GM12891 (cell line): Measurements from ENCODE around the gene SNAPC2. TPM values are rescaled to one million over a fixed set of nuclear protein-coding genes. Genes with fewer than 3 reads are reported as not detected.
A peak's percentile ranks its signal among the peaks of the same experiment; 100 is the strongest.

ENCODE experiments used
- DNase-seq: peaks from one replicate; pipeline ENCODE4 v3.0.0; 2011; ENCODE audit warnings: low spot score; ENCODE audit not compliant: insufficient read length
- FAIRE-seq: peaks from 2 replicates; lab custom pipeline; 2011; peaks lifted over from hg19 to GRCh38; lab: Jason Lieb, UNC
- PAX5 ChIP-seq: IDR thresholded peaks from 2 replicates; pipeline ENCODE4 v1.6.1; 2011; ENCODE audit warnings: low read length, moderate library complexity, mild to moderate bottlenecking; ENCODE audit not compliant: insufficient read depth, severe bottlenecking
- POLR2A ChIP-seq: IDR thresholded peaks from 2 replicates; pipeline ENCODE4 v1.6.1; 2011; ENCODE audit warnings: low read depth, low read length, control low read depth
- POLR2AphosphoS5 ChIP-seq: IDR thresholded peaks from 2 replicates; pipeline ENCODE4 v1.6.1; 2011; ENCODE audit warnings: low read depth, low read length, control low read depth
- POU2F2 ChIP-seq: IDR thresholded peaks from 2 replicates; pipeline ENCODE4 v1.6.1; 2011; ENCODE audit warnings: low read depth, mild to moderate bottlenecking, control low read depth, low read length, moderate library complexity
- SPI1 ChIP-seq: IDR thresholded peaks from 2 replicates; pipeline ENCODE4 v1.6.1; 2011; ENCODE audit warnings: low read depth, low read length, control low read depth
- TAF1 ChIP-seq: IDR thresholded peaks from 2 replicates; pipeline ENCODE4 v1.6.1; 2011; ENCODE audit warnings: low read depth, low read length, control low read depth
- polyA plus RNA-seq: library from polyadenylated mRNA; unstranded; fragments of >200 nt; gene quantifications from one replicate; pipeline ENCODE4 v1.2.1, GENCODE V29; 2012; ENCODE audit warnings: low read depth, missing spikeins, inconsistent platforms; ENCODE audit not compliant: missing spikeins

The SNAPC2 gene, protein sequence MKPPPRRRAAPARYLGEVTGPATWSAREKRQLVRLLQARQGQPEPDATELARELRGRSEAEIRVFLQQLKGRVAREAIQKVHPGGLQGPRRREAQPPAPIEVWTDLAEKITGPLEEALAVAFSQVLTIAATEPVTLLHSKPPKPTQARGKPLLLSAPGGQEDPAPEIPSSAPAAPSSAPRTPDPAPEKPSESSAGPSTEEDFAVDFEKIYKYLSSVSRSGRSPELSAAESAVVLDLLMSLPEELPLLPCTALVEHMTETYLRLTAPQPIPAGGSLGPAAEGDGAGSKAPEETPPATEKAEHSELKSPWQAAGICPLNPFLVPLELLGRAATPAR
- polyA plus RNA-seq: 11.2 TPM

DNA sequence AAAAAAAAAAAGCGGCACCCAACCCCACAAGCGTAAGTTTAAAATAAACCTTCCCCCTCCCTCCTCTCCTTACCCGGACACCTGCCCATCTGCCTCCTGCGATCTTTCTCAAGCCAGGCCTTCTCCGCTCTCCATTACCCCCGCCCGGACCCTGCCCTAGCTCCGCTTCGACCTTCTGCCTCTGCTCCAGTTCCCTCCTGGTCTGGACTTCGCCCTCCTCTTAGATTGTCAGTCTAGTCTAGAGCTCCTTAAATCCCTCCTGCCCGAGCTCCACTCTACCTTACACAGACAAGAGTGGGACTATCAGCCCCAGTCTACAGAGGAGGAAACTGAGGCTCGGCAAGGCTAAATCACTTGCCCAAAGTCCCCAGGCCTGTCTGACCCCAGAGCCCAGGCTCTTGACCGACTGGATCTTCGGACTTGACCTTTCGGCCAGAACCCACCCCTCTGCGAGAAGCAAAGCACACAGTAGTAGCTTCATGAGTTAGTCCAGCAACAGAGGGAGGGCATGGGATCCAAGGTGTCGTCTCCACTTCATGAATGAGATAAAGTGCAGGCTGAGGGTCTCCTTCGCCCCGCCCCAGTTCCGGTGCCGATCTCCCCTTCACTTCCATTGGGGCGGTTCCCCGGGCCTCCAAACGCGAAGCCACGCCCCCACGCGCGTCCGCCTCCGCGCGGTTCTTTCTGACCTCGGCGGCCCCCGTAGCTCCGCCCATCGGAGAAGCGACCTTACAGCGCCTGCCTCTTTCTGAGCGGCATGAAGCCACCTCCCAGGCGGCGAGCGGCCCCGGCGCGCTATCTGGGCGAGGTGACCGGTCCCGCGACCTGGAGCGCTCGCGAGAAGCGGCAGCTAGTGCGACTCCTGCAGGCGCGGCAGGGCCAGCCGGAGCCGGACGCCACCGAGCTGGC, at the start of gene SNAPC2:
TSS of gene SNAPC2 (plus strand) at position 729 of the 909 bp plus-strand sequence. CDS start at position 758, 29 bp downstream.
- peak; percentile 93 for DNase-seq
- no peak for TF ChIP-seq POU2F2
- no peak for TF ChIP-seq TAF1
- TF ChIP-seq PAX5: no peak
- no peak for TF ChIP-seq POLR2A
- TF ChIP-seq SPI1: no peak
- TF ChIP-seq POLR2AphosphoS5: no peak
- FAIRE-seq: no peak

DNA sequence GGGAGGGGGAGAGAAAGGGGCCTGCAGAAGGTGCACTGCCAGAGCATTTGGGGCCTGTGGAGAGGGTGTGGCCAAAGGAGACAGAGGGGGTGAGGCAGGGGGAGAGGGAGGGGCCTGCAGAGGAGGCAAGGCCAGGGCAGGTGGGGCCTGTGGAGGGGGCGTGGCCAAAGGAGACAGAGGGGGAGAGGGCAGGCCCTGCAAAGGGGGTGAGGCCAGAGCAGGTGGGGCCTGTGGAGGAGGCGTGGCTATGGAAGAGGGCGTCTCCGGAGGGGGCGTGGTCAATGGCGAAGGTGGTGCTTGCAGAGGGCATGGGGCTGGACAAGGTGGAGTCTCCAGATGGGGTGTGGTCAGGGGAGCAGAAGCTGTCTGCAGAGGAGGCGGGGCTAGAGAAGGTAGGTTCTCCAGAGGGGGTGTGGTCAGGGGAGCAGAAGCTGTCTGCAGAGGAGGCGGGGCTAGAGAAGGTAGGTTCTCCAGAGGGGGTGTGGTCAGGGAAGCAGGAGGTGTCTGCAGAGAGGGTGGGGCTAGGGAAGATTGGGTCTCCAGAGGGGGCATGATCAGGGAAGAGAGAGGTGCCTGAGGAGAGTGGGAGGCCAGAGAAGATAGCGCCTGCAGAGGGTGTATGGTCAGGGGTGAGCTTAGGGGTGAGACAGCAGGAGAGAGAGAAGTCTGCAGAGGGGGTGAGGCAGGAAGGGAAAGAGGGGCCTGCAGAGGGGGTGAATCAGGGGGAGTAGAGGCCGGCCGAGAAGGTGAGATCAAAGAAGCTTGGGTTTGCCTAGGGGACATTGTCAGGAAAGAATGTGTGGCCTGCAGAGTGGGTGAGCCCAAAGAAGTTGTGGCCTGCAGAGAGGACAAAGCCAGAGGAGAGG, 49.3 kb upstream of the SNAPC2 start:
- no peak for TF ChIP-seq POLR2AphosphoS5
- no peak for TF ChIP-seq SPI1
- no peak for TF ChIP-seq POLR2A
- no peak for TF ChIP-seq TAF1
- TF ChIP-seq POU2F2: no peak
- TF ChIP-seq PAX5: no peak
- FAIRE-seq: peak; percentile 71
- DNase-seq: no peak

DNA sequence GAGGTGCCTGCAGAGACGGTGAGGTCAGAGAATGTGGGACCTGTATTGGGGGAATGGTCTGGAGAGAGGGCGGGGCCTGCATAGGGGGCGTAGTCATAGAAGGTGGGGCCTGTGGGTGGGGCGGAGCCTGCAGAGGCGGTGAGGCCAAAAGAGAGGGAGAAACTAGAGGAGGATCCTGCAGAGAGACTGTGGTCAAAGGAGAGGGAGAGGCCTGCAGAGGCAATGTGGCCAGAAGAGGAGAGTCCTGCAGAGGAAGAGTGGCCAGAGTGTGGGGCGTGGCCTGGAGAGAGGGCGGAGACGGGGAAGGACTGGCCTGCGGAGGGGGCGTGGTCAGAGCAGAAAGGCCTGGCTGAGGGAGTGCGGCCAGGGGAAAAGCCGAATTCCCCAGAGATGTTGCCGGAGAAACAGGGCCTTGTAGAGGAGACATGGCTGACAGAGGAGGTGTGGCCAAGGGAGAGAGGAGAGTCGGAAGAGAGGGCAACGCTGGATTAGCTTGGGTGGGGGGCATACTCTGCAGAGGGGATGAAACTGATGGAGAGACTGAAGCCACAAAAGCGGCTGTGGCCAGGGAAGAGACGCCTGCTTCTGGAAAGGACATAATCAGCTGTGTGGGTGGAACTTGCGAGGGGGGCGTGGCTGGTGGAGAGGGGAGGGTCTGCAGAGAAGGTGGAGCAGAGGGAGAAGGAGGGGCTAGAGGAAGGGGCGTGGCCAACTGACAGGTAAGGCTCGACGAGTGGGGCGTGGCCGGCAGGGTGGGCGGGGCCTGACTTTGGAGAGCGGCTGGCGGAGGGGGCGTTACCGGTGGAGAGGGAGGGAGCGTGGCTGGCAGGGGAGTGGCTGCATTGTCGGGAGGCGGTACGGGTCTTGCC, 48.5 kb upstream of the SNAPC2 start:
- FAIRE-seq (peak; percentile 92), DNase-seq (no peak)
- no peak for TF ChIP-seq POLR2AphosphoS5

DNA sequence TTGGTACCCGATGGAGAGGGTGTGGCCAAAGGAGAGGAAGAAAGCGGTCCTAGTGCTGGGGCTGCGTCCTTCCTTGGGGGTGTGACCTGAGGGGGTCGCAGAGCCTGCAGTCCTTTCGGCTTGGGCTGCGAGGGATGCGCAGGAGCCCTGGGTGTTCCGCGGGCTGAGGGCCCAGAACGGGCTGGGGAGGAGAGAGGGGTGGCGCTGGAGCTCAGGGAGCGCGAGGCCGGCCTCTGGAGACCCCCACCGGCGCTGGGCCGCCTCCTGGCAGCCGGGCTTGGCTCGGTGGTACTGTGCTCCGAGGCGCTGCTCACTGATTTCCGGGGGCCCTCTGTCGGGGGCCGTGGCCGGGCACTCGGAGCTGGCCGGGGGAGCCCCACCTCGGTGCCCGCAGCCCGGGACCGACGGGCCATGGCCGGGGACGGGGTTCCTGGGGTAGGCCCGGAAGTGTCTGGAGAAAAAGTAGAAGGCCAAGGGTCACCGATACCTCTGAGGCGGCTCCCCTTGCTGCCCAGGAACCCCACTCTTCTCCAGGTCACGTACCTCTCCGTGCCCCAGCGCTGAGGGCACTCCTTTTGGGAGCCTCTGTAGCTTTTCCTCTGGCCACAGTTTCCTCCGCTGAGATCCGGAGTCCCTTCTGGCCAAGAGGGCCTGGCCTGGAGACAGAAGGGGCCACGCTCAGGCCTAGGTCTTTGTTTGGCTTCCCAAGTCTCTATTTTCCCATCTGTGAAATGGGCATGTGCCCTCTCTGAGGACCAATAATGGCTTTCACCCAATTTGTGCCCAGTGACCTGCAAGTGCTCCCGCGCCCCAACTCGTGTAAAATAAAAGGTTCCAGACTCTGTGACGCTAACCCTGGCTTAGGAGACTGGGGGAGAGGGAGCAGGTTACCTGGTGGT, 47.6 kb upstream of the SNAPC2 start:
- no peak for TF ChIP-seq PAX5
- no peak for TF ChIP-seq POLR2AphosphoS5
- TF ChIP-seq POU2F2: no peak
- DNase-seq (no peak), FAIRE-seq (no peak)

DNA sequence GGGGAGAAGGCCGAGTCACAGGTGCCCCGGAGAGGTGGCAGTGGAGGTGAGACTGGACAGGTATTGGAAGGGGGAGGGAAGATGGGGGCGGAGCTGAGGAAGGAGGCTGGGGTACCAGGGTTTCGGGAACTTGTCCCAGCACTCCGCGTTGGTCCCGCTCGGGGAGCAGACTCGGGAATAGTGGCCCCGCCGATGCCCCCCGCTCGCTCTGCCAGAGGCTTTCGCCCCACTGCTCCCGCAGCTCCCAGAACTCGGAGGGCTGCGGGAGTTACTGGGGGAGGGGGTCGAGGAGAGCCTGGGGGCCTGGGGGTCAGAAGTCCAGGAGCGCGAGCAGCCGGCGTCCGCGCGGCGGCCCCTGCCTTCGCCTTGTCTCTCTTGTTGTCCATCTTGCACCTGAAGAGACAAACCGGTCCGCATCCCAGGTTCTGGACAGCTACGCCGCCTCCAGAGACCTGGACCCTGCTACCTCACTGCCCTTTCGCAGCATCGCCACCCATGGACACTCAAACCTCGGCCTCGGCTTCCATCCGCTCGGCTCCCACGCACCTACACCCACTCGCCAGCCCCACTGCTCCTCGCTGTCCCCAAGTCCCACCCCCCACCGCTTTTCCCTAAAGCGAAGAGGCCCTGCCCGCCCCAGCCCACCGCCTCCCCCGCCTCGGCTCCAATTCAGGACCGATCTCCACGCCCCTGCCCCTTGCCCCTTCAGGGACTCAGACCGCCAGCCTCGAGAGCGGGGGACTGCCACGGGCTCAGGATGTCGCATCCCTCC, 46.6 kb upstream of the SNAPC2 start:
- TF ChIP-seq POU2F2 (no peak), PAX5 (no peak), SPI1 (no peak), POLR2AphosphoS5 (no peak), POLR2A (no peak), TAF1 (no peak)
- DNase-seq (no peak), FAIRE-seq (no peak)

DNA sequence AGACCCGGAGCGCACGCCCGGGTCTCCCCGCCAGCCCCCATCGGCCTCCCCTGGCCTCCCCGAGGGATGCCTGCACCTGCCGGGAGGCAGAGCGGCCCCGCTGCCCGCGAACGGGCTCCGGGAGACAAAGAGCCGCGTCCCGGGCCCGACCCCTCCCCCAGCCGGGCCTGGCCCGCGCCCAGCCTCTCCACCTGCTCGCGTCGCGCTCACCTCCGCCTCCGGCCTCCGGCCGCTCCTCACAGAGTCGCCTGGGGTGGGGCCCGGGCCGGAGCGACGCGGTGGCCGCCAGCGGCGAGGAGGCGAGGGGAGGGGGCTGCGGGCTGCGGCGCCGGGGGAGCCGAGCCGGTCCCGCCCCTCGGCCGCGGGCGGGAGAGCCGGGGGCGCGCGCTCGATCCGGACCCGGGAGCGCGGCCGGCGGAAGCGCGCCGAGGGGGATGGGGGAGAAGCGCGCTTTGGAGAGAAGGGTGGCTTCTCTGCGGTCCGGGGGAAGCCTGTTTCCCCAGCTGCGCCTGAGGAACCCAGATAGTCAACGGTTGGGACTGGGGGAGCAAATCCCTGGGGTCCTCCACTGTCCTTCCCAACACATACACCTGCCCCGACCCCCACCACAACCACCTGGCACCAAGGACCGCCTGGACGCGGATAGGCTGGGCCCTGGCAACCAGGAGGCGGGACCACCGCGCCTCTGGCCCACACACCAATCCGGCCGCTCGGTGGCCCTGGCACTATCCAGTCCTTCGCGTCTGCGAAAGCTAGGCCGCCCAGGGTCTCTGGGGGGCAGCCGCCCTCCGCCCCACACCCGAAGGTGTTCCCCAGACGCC, 45.9 kb upstream of the SNAPC2 start, which contains the start of gene PRR36:
TSS of gene PRR36 (minus strand) at position 315 of the 821 bp plus-strand sequence. CDS start 701 bp downstream, outside the sequence.
- TF ChIP-seq SPI1 (no peak), POU2F2 (no peak), POLR2AphosphoS5 (no peak), POLR2A (no peak), PAX5 (no peak), TAF1 (no peak)
- no peak for FAIRE-seq
- DNase-seq: no peak

DNA sequence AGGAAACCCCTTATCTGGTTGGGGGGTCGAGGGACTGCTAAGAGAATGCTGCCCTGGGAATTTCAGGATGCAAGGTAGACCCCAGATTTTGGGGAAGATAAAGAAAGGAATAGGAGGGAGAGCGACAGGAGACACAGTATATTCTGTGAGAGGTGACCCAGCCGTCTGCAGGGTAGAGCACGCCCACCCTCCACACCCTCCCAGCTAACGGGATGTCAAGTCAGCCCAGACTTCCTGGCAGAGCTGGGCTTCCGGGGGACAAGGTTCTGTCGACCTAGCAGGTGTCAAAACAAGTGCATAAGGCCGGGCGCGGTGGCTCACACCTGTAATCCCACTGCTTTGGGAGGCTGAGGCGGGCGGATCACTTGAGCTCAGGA, 45.3 kb upstream of the SNAPC2 start:
- no peak for DNase-seq

More for the DNA sequence above, 45.3 kb upstream of the SNAPC2 start:
- TF ChIP-seq POLR2A (no peak), SPI1 (no peak), TAF1 (no peak), PAX5 (no peak), POU2F2 (no peak), POLR2AphosphoS5 (no peak)
- FAIRE-seq: no peak
